Measurements from ENCODE around the gene NIM1K.

GRCh38 chr5:43221502-43221901 lies 29.5 kb downstream of the NIM1K start:
- no peak for TF ChIP-seq POLR2A (IDR thresholded peaks at IDR 0.05)
- TF ChIP-seq, protein P1, sequence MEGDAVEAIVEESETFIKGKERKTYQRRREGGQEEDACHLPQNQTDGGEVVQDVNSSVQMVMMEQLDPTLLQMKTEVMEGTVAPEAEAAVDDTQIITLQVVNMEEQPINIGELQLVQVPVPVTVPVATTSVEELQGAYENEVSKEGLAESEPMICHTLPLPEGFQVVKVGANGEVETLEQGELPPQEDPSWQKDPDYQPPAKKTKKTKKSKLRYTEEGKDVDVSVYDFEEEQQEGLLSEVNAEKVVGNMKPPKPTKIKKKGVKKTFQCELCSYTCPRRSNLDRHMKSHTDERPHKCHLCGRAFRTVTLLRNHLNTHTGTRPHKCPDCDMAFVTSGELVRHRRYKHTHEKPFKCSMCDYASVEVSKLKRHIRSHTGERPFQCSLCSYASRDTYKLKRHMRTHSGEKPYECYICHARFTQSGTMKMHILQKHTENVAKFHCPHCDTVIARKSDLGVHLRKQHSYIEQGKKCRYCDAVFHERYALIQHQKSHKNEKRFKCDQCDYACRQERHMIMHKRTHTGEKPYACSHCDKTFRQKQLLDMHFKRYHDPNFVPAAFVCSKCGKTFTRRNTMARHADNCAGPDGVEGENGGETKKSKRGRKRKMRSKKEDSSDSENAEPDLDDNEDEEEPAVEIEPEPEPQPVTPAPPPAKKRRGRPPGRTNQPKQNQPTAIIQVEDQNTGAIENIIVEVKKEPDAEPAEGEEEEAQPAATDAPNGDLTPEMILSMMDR (IDR thresholded peaks at IDR 0.05): no peak
